Astrocyte (in vitro differentiated cells and primary cell): ENCODE results near the gene MYOZ1. TPM values are rescaled to one million over a fixed set of nuclear protein-coding genes. Genes with fewer than 3 reads are reported as not detected.

ENCODE experiments used
- DNase-seq: peaks from one replicate; pipeline ENCODE4 v3.0.0-alpha.2; 2010; ENCODE audit warnings: low read depth
- FAIRE-seq: peaks from 2 replicates; lab custom pipeline; 2011; peaks lifted over from hg19 to GRCh38; lab: Jason Lieb, UNC
- H2AFZ ChIP-seq: 2 replicates; pipeline ENCODE4 v1.6.0; 2012; ENCODE audit warnings: low read depth, low read length, inconsistent platforms
- H3K27ac ChIP-seq: 2 replicates; pipeline ENCODE4 v1.5.1; 2011; ENCODE audit warnings: low read depth, low read length, inconsistent platforms
- H3K27me3 ChIP-seq: 2 replicates; pipeline ENCODE4 v1.6.0; 2011; ENCODE audit warnings: low read length, inconsistent platforms; ENCODE audit not compliant: insufficient read depth
- H3K36me3 ChIP-seq: 2 replicates; pipeline ENCODE4 v1.5.1; 2011; ENCODE audit warnings: low read length, inconsistent platforms; ENCODE audit not compliant: insufficient read depth
- H3K4me1 ChIP-seq: 2 replicates; pipeline ENCODE4 v1.5.1; 2011; ENCODE audit warnings: low read length, inconsistent platforms; ENCODE audit not compliant: insufficient read depth
- H3K4me2 ChIP-seq: 2 replicates; pipeline ENCODE4 v1.6.0; 2012; ENCODE audit warnings: low read length, inconsistent platforms
- H3K4me3 ChIP-seq: 2 replicates; pipeline ENCODE4 v1.5.1; 2011; ENCODE audit warnings: low read depth, mild to moderate bottlenecking, low read length, inconsistent platforms; ENCODE audit not compliant: insufficient read depth
- H3K79me2 ChIP-seq: 2 replicates; pipeline ENCODE4 v1.6.0; 2012; ENCODE audit warnings: mild to moderate bottlenecking, low read length, inconsistent platforms; ENCODE audit not compliant: insufficient read depth
- H3K9ac ChIP-seq: 2 replicates; pipeline ENCODE4 v1.6.0; 2012; ENCODE audit warnings: mild to moderate bottlenecking, low read length, inconsistent platforms
- H3K9me3 ChIP-seq: 2 replicates; pipeline ENCODE4 v1.5.1; 2012; ENCODE audit warnings: low read depth, mild to moderate bottlenecking, low read length, inconsistent platforms; ENCODE audit not compliant: insufficient read depth
- H4K20me1 ChIP-seq: 2 replicates; pipeline ENCODE4 v1.6.0; 2012; ENCODE audit warnings: low read length, inconsistent platforms; ENCODE audit not compliant: insufficient read depth
- H3K27ac Mint-ChIP-seq: one replicate; pipeline ENCODE4 v1.8.0; 2021; ENCODE audit warnings: mild to moderate bottlenecking, mixed read lengths; ENCODE audit not compliant: unreplicated experiment
- H3K27me3 Mint-ChIP-seq: one replicate; pipeline ENCODE4 v1.8.0; 2021; ENCODE audit warnings: low read depth, mixed read lengths; ENCODE audit not compliant: unreplicated experiment
- H3K36me3 Mint-ChIP-seq: one replicate; pipeline ENCODE4 v1.8.0; 2021; ENCODE audit warnings: low read depth, mixed read lengths; ENCODE audit not compliant: unreplicated experiment
- H3K4me1 Mint-ChIP-seq: one replicate; pipeline ENCODE4 v1.8.0; 2021; ENCODE audit warnings: low read depth, mixed read lengths; ENCODE audit not compliant: unreplicated experiment
- H3K4me3 Mint-ChIP-seq: one replicate; pipeline ENCODE4 v1.8.0; 2021; ENCODE audit warnings: mild to moderate bottlenecking, moderate library complexity, mixed read lengths; ENCODE audit not compliant: unreplicated experiment
- H3K9me3 Mint-ChIP-seq: one replicate; pipeline ENCODE4 v1.8.0; 2021; ENCODE audit warnings: mild to moderate bottlenecking, mixed read lengths; ENCODE audit not compliant: unreplicated experiment
- EZH2 ChIP-seq: IDR thresholded peaks from 2 replicates; pipeline ENCODE4 v1.6.1; 2012; ENCODE audit warnings: mild to moderate bottlenecking, low read length, inconsistent platforms; ENCODE audit not compliant: insufficient read depth
- total RNA-seq: library from RNA; stranded (reverse); gene quantifications from 2 replicates; pipeline ENCODE4 v1.2.1, GENCODE V29; 2021
- TF ChIP-seq, protein P1 (sequence below): IDR thresholded peaks from 2 replicates; pipeline ENCODE4 v1.5.1; 2011; ENCODE audit warnings: low read depth, mild to moderate bottlenecking, inconsistent platforms, low read length, moderate library complexity; ENCODE audit not compliant: insufficient read depth

MYOZ1 gene
- total RNA-seq, 1 donor from 2014 or later: 2.2 TPM

DNA sequence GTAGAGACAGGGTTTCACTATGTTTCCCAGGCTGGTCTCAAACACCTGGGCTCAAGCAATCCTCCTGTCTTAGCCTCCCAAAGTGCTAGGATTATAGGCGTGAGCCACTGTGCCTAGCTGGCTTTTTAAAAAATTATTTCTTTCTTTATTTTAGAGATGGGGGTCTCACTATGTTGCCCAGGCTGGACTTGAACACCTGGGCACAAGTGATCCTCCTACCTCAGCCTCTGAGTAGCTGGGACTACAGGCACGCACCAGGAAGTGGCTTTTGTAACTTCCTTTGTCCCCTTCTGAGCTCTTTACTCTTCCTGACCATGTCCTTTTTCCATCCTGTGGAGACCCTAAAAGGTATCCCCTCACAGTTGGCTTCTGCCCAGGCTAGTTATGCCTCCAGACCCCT lies 2.1 kb upstream of the MYOZ1 start:
- H3K36me3 Mint-ChIP-seq: no peaks in the 10 kb centered on the region
- TF ChIP-seq, protein P1, sequence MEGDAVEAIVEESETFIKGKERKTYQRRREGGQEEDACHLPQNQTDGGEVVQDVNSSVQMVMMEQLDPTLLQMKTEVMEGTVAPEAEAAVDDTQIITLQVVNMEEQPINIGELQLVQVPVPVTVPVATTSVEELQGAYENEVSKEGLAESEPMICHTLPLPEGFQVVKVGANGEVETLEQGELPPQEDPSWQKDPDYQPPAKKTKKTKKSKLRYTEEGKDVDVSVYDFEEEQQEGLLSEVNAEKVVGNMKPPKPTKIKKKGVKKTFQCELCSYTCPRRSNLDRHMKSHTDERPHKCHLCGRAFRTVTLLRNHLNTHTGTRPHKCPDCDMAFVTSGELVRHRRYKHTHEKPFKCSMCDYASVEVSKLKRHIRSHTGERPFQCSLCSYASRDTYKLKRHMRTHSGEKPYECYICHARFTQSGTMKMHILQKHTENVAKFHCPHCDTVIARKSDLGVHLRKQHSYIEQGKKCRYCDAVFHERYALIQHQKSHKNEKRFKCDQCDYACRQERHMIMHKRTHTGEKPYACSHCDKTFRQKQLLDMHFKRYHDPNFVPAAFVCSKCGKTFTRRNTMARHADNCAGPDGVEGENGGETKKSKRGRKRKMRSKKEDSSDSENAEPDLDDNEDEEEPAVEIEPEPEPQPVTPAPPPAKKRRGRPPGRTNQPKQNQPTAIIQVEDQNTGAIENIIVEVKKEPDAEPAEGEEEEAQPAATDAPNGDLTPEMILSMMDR: no peak
- no peak for TF ChIP-seq EZH2
- Histone ChIP-seq H2AFZ (no peak overlapping the region), H3K4me2 (no peak overlapping the region), H3K79me2 (no peaks in the 10 kb centered on the region), H4K20me1 (no peaks in the 10 kb centered on the region), H3K4me3 (no peak overlapping the region), H3K4me1 (peaks cover 1% of the 10 kb centered on the region), H3K9me3 (no peaks in the 10 kb centered on the region), H3K9ac (no peak overlapping the region), H3K27me3 (peaks cover 4% of the 10 kb centered on the region), H3K36me3 (no peaks in the 10 kb centered on the region), H3K27ac (no peak overlapping the region)
- peaks cover 28% of the 10 kb centered on the region for H3K4me1 Mint-ChIP-seq
- no peaks in the 10 kb centered on the region for H3K9me3 Mint-ChIP-seq
- no peak overlapping the region for H3K27ac Mint-ChIP-seq
- DNase-seq (no peak), FAIRE-seq (no peak)
- no peak overlapping the region for H3K4me3 Mint-ChIP-seq
- H3K27me3 Mint-ChIP-seq: no peaks in the 10 kb centered on the region

DNA sequence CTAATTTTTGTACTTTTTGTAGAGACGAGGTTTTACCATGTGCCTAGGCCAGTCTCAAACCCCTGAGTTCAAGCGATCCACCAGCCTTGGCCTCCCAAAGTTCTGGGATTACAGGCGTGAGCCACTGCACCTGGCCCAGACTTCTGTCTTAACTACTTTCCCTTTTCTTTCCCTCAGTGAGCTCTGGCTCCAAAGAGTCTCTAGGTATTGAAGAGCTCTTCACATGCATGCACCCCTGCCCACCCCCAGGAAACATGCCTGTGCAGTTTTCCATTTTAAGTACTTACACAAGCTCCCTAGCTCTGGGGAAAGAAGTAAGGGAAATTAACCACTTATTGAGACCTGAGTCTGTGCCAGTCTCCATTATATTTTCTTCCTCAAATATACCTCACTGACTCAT lies 2.0 kb downstream of the MYOZ1 start:
- Histone ChIP-seq H3K79me2 (no peaks in the 10 kb centered on the region), H2AFZ (no peak overlapping the region), H3K4me1 (no peaks in the 10 kb centered on the region), H3K4me2 (no peak overlapping the region), H3K36me3 (no peaks in the 10 kb centered on the region), H4K20me1 (no peaks in the 10 kb centered on the region), H3K4me3 (no peak overlapping the region), H3K27me3 (peaks cover 4% of the 10 kb centered on the region), H3K27ac (no peak overlapping the region), H3K9ac (no peak overlapping the region), H3K9me3 (no peaks in the 10 kb centered on the region)
- no peaks in the 10 kb centered on the region for H3K36me3 Mint-ChIP-seq
- peaks cover 1% of the 10 kb centered on the region for H3K27me3 Mint-ChIP-seq
- FAIRE-seq (no peak), DNase-seq (no peak)
- no peak overlapping the region for H3K27ac Mint-ChIP-seq
- no peak overlapping the region for H3K4me3 Mint-ChIP-seq
- H3K4me1 Mint-ChIP-seq: peaks cover 15% of the 10 kb centered on the region
- no peaks in the 10 kb centered on the region for H3K9me3 Mint-ChIP-seq
- no peak for TF ChIP-seq EZH2
- TF ChIP-seq, protein P1: no peak

DNA sequence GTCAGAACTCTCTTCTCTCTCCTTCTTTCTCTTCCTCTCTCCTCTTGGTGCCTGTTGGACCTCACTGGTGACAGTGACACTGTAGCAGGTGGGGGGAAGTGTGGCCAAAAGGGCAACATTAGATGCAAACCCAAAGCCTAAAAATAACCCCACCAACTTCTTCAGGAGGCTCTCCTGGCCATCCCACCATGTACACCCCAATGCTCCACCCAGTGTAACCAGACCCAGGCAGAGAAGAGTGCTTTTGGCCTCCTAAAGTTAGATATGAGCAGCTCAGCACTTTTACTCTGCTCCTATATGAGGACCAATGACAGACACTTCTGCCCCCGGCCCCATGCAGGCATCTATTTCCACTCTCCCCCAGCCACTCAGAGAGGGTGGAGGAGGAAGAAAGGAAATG lies 5.5 kb downstream of the MYOZ1 start:
- Mint-ChIP-seq H3K9me3 (no peaks in the 10 kb centered on the region), H3K27ac (no peak overlapping the region)

More for the DNA sequence above, 5.5 kb downstream of the MYOZ1 start:
- Histone ChIP-seq H4K20me1 (no peaks in the 10 kb centered on the region), H3K4me1 (no peaks in the 10 kb centered on the region), H3K9ac (no peak overlapping the region), H3K27me3 (peaks cover 3% of the 10 kb centered on the region), H3K9me3 (no peaks in the 10 kb centered on the region), H3K4me2 (no peak overlapping the region), H2AFZ (no peak overlapping the region), H3K79me2 (no peaks in the 10 kb centered on the region), H3K27ac (no peak overlapping the region), H3K36me3 (no peaks in the 10 kb centered on the region), H3K4me3 (no peak overlapping the region)
- no peaks in the 10 kb centered on the region for H3K4me1 Mint-ChIP-seq
- FAIRE-seq (no peak), DNase-seq (no peak)
- peaks cover 2% of the 10 kb centered on the region for H3K27me3 Mint-ChIP-seq
- H3K36me3 Mint-ChIP-seq: no peaks in the 10 kb centered on the region
- TF ChIP-seq EZH2: no peak
- TF ChIP-seq, protein P1: no peak
- no peak overlapping the region for H3K4me3 Mint-ChIP-seq
